Effector CD4-positive, alpha-beta T cell (primary cell): ENCODE measurements around the gene CDHR1.

Source experiments
- DNase-seq: peaks from one replicate; pipeline ENCODE4 v3.0.0-alpha.2; 2020

Gene CDHR1

DNA sequence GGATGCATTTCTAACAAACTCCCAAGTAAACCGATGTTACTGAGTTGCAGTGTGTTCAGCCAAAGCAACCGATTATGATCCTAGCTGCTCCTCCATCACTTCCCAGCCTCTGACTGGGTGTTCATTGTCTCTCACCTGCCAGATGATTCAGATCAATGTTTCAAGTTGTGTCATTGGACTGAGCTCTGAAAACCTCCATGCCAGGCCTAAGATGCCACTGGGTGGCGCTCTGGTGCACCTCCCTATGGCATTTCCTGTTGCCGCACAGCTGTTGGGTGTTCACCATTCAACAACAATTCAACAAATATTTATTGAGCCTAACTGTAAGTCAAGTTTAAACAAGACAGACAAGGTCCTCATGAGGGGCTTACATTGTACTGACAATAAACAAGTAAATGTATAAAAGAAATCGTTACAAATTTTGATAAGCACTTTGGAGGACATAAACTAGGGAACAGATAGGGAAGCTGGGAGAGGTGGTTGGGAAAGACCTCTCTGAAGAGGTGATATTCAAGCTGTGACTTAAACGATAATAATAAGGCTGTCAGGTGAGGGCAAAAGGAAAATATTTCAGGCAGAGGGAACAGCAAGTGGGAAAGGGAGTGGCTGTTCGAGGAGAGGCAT lies 73.3 kb downstream of the CDHR1 start:
- DNase-seq, result peak; percentile 12

DNA sequence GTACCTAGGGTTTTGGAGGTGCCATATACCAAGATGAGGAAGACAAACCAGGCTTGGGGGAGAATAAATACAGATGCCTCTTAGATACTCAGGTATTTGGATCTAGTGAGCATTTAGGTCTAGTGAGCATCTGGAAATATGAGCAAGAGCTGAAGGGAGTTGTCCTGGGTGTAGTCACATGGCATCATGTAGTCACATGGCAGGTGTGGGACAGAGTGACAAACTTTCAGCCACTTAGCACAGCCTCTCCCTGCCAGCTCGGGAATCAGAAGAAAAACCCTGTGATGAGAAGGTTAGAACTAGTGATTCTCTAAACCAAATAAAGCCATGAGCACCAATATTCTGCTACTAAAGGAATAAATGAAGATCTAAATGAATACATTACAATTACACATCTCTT lies 74.8 kb downstream of the CDHR1 start:
- DNase-seq, result no peak
